Ishikawa (cell line): Measurements from ENCODE around the gene TBL2.

Source experiments
- CEBPB ChIP-seq: IDR thresholded peaks from 2 replicates; pipeline ENCODE4 v1.6.1; 2012
- CREB1 ChIP-seq: IDR thresholded peaks from 2 replicates; pipeline ENCODE4 v1.6.1; 2012; ENCODE audit warnings: low read depth
- EGR1 ChIP-seq: IDR thresholded peaks from 2 replicates; pipeline ENCODE4 v1.6.1; 2012
- EP300 ChIP-seq: IDR thresholded peaks from 2 replicates; pipeline ENCODE4 v1.6.1; 2012; ENCODE audit warnings: borderline replicate concordance
- FOXM1 ChIP-seq: IDR thresholded peaks from 2 replicates; pipeline ENCODE4 v1.6.1; 2012; ENCODE audit warnings: low read depth, borderline replicate concordance
- MAX ChIP-seq: IDR thresholded peaks from 2 replicates; pipeline ENCODE4 v1.6.1; 2012
- NFIC ChIP-seq: IDR thresholded peaks from 2 replicates; pipeline ENCODE4 v1.6.1; 2012
- RAD21 ChIP-seq: IDR thresholded peaks from 2 replicates; pipeline ENCODE4 v1.6.1; 2012; ENCODE audit warnings: low read depth
- REST ChIP-seq: IDR thresholded peaks from 2 replicates; pipeline ENCODE4 v1.6.1; 2012; ENCODE audit warnings: low read depth, mild to moderate bottlenecking
- TAF1 ChIP-seq: IDR thresholded peaks from 2 replicates; pipeline ENCODE4 v1.6.1; 2012; ENCODE audit warnings: low read depth, mild to moderate bottlenecking
- TCF12 ChIP-seq: IDR thresholded peaks from 2 replicates; pipeline ENCODE4 v1.6.1; 2012; ENCODE audit warnings: low read depth
- USF1 ChIP-seq: IDR thresholded peaks from 2 replicates; pipeline ENCODE4 v1.6.1; 2012
- YY1 ChIP-seq: IDR thresholded peaks from 2 replicates; pipeline ENCODE4 v1.6.1; 2012; ENCODE audit warnings: low read depth
- ZBTB7A ChIP-seq: IDR thresholded peaks from 2 replicates; pipeline ENCODE4 v1.6.1; 2012; ENCODE audit warnings: low read depth

GRCh38 chr7:73586911-73587310, 8.5 kb upstream of the TBL2 start:
- TF ChIP-seq MAX (no peak), EGR1 (no peak), RAD21 (no peak), CREB1 (no peak), EP300 (no peak), NFIC (no peak), REST (no peak), USF1 (no peak), TCF12 (no peak), YY1 (no peak), TAF1 (no peak), CEBPB (no peak), FOXM1 (no peak), ZBTB7A (no peak)
